Mesothelial cell of epicardium (in vitro differentiated cells): ENCODE results near the gene MATCAP1. TPM values are rescaled to one million over a fixed set of nuclear protein-coding genes. Genes with fewer than 3 reads are reported as not detected.

Experiments used
- DNase-seq, 2 experiments: peaks; one replicate each; pipeline ENCODE4 v3.0.0; 2021; ENCODE audit warnings: low spot score in 2 of 2; ENCODE audit not compliant: unreplicated experiment in 2 of 2
- H3K27ac Mint-ChIP-seq: 2 replicates; pipeline ENCODE4 v1.8.0; 2021; ENCODE audit warnings: mixed read lengths
- H3K27me3 Mint-ChIP-seq: 2 replicates; pipeline ENCODE4 v1.8.0; 2021; ENCODE audit warnings: low read depth, mixed read lengths
- H3K36me3 Mint-ChIP-seq: 2 replicates; pipeline ENCODE4 v1.8.0; 2021; ENCODE audit warnings: mixed read lengths
- H3K4me1 Mint-ChIP-seq: 2 replicates; pipeline ENCODE4 v1.8.0; 2021; ENCODE audit warnings: mixed read lengths
- H3K4me3 Mint-ChIP-seq: 2 replicates; pipeline ENCODE4 v1.8.0; 2021; ENCODE audit warnings: mild to moderate bottlenecking, moderate library complexity, mixed read lengths
- H3K9me3 Mint-ChIP-seq: 2 replicates; pipeline ENCODE4 v1.8.0; 2021; ENCODE audit warnings: mixed read lengths
- CTCF ChIP-seq: fragments of 200-600 bp; sonication (generic); IDR thresholded peaks from one replicate; pipeline ENCODE4 v1.5.0; 2021; ENCODE audit warnings: antibody characterized with exemption; ENCODE audit not compliant: unreplicated experiment
- total RNA-seq: library from RNA; stranded (reverse); gene quantifications from 3 replicates; pipeline ENCODE4 v1.2.1, GENCODE V29; 2021

MATCAP1 gene
- total RNA-seq, 1 donor from 2014 or later: 131 TPM

- Mint-ChIP-seq H3K4me1 (no peaks in the 10 kb centered on the region), H3K27ac (no peak overlapping the region), H3K9me3 (no peaks in the 10 kb centered on the region), H3K4me3 (no peak overlapping the region), H3K27me3 (no peaks in the 10 kb centered on the region), H3K36me3 (no peaks in the 10 kb centered on the region)
- no peak for TF ChIP-seq CTCF
- DNase-seq: no peak
These were observed 22.5 kb upstream of the MATCAP1 start for GRCh38 chr16:67206129-67206837.

DNA sequence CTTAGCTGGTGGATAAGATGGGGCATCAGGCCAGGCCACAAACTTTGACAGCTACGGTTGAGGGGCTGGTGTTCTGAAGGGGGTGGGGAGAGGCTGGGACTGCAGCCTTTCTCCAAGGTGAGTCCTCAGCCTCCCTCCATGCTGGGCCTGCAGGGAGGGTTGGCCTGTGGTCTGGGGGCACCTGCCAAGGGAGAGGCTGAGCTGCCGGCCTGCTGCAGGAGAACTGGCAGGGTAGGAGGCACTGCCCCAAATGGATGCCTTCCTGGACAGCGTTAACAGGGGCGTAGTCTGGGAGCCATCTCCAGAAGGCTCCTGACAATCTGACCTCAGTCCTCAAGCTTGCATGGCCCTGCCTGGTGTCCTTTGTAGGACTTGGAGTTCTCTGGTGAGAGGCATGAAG is 20.3 kb upstream of the MATCAP1 start:
- Mint-ChIP-seq H3K4me1 (peaks cover 6% of the 10 kb centered on the region), H3K4me3 (no peak overlapping the region), H3K27me3 (peaks cover 5% of the 10 kb centered on the region), H3K36me3 (no peaks in the 10 kb centered on the region), H3K9me3 (no peaks in the 10 kb centered on the region), H3K27ac (no peak overlapping the region)
- no peak for TF ChIP-seq CTCF
- DNase-seq: no peak

DNA sequence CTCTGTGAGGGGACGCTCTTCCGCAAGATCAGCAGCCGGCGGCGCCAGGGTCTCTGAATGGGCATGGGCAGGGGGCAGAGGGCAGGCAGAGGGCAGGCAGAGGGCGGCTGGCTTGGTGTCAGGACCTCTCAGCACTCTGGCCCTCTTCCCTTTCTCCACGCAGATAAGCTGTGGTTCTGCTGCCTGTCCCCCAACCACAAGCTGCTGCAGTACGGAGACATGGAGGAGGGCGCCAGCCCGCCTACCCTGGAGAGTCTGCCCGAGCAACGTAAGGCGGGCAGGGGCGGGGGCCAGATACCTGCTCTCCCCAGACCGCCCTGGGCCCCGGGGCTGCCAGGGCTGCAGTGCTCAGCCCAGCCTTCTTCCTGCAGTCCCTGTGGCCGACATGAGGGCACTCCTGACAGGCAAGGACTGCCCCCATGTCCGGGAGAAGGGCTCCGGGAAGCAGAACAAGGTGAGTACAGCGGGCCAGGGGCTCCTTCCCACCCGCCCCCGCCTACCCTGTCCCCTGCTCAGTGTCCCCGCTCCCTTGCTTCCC is 19.3 kb upstream of the MATCAP1 start:
- H3K36me3 Mint-ChIP-seq: no peaks in the 10 kb centered on the region
- no peak for DNase-seq
- no peak for TF ChIP-seq CTCF
- H3K4me3 Mint-ChIP-seq: no peak overlapping the region
- H3K27ac Mint-ChIP-seq: no peak overlapping the region
- no peaks in the 10 kb centered on the region for H3K9me3 Mint-ChIP-seq
- H3K27me3 Mint-ChIP-seq: peaks cover 5% of the 10 kb centered on the region
- H3K4me1 Mint-ChIP-seq: peaks cover 6% of the 10 kb centered on the region

DNA sequence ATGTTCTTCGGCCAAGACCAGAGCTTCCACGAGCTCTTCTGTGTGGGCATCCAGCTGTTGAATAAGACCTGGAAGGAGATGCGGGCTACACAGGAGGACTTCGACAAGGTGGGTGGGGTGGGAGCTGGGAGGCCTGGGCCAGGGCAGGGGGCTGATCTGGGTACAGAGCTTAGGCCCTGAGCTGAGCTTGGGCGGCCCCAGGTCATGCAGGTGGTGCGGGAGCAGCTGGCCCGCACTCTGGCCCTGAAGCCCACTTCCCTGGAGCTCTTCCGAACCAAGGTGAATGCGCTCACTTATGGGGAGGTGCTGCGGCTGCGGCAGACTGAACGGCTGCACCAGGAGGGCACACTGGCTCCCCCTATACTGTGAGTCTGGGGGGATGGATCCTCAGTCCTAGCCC is 18.7 kb upstream of the MATCAP1 start:
- H3K36me3 Mint-ChIP-seq: no peaks in the 10 kb centered on the region
- TF ChIP-seq CTCF: no peak
- peaks cover 6% of the 10 kb centered on the region for H3K4me1 Mint-ChIP-seq
- no peak overlapping the region for H3K27ac Mint-ChIP-seq
- no peak overlapping the region for H3K4me3 Mint-ChIP-seq
- no peak for DNase-seq
- H3K27me3 Mint-ChIP-seq: peaks cover 5% of the 10 kb centered on the region
- no peaks in the 10 kb centered on the region for H3K9me3 Mint-ChIP-seq

DNA sequence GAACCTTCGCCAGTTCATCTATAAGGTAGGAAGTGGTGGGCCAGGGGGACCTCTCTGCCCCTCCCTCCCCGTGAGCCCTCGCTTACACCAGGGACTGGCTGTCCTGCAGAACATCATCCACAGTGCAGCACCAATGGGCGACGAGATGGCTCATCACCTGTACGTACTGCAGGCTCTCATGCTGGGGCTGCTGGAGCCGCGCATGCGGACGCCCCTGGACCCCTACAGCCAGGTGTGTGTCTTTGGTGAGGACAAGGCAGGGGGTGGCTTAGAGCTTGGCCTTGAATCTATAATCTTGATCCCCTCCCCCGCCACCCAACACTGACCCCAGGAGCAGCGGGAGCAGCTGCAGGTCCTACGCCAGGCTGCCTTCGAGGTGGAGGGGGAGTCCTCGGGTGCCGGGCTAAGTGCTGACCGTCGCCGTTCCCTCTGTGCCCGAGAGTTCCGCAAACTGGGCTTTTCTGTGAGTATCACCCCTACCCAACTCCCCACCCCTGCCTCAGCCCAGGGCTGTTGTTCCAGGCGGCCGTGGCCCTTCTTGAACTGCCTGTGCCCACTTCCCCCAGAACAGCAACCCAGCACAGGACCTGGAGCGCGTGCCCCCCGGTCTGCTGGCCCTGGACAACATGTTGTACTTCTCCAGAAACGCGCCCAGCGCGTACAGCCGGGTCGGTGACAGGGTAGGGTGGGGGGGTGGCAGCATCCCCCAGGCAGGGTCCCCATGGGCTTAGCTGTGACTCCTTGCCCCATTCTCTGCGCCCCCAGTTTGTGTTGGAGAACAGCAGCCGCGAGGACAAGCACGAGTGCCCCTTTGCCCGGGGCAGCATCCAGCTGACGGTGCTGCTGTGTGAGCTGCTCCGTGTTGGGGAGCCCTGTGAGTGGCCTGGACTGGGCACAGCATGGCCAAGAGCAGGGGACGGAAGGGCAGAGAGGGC is 17.9 kb upstream of the MATCAP1 start:
- Mint-ChIP-seq H3K4me1 (peaks cover 6% of the 10 kb centered on the region), H3K27ac (no peak overlapping the region), H3K27me3 (peaks cover 5% of the 10 kb centered on the region), H3K36me3 (peaks cover 3% of the 10 kb centered on the region), H3K9me3 (no peaks in the 10 kb centered on the region), H3K4me3 (no peak overlapping the region)
- TF ChIP-seq CTCF: no peak
- DNase-seq: no peak
